Heart left ventricle (tissue), 13 donors: ENCODE measurements around the gene CCDC88A.
"Not testable (repeated sequence)": the region's sequence is repeated elsewhere in the genome, so short reads cannot be mapped to it uniquely, and the experiment has no call there.

Experiments used
- POLR2A ChIP-seq, 2 donors: fragments of 450-650 bp; IDR thresholded peaks; one replicate each; pipeline ENCODE4 v1.6.1; 2017; ENCODE audit warnings: antibody characterized with exemption in 2 of 2, mild to moderate bottlenecking in 2 of 2, moderate library complexity in 2 of 2
- TF ChIP-seq, protein P1 (sequence below), 12 donors: fragments of 200-600 bp; sonication (generic) in 4 of 12; IDR thresholded peaks; one replicate each; pipeline versions ENCODE4 v1.5.0 to v1.8.0; 2018 to 2022; ENCODE audit warnings: antibody characterized with exemption in 12 of 12, mild to moderate bottlenecking in 5 of 12
- donor health status: ischemic (EF 13 %, LVEDD 7.1; RV severe dilation, severe dysfunction).
- donor health status: DM: no; HTN: yes; CAD: no.
- donor health status: DM: no; HTN: no; CAD: no.
- donor health status: ischemic (EF 25% LVEDD 6.9; RV normal size, moderate dysfunction).
- donor health status: ischemic (EF 25% LVEDD 5.7; RV mildly dilated, moderate dysfunction).
- donor health status: ischemic (EF 35%, LVEDD 5.7; RV mildly dilated, moderate dysfunction).
- donor health status: nonischemic (EF 11% LVEDD 7.7; RV severe dilation, severe dysfunction).
- donor health status: DM: yes; HTN: yes; CAD: no.
- donor health status: PGD.
- donor health status: ischemic (EF 29% LVEDD 5.4; RV normal size, mild dysfunction).
- donor health status: nonischemic (EF 23%, LVEDD 6.1; RV moderate dilation, normal function).

DNA sequence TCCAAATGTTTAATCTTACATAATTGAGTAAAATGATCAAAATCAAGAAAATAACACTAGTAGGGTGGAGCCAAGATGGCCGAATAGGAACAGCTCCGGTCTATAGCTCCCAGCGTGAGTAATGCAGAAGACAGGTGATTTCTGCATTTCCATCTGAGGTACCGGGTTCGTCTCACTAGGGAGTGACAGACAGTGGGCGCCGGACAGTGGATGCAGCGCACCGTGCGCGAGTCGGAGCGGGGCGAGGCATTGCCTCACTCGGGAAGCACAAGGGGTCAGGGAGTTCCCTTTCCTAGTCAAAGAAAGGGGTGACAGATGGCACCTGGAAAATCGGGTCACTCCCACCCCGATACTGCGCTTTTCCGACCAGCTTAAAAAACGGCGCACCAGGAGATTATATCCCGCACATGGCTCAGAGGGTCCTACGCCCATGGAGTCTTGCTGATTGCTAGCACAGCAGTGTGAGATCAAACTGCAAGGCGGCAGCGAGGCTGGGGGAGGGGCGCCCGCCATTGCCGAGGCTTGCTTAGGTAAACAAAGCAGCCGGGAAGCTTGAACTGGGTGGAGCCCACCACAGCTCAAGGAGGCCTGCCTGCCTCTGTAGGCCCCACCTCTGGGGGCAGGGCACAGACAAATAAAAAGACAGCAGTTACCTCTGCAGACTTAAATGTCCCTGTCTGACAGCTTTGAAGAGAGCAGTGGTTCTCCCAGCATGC lies 22.5 kb upstream of the CCDC88A start:
- TF ChIP-seq, protein P1, sequence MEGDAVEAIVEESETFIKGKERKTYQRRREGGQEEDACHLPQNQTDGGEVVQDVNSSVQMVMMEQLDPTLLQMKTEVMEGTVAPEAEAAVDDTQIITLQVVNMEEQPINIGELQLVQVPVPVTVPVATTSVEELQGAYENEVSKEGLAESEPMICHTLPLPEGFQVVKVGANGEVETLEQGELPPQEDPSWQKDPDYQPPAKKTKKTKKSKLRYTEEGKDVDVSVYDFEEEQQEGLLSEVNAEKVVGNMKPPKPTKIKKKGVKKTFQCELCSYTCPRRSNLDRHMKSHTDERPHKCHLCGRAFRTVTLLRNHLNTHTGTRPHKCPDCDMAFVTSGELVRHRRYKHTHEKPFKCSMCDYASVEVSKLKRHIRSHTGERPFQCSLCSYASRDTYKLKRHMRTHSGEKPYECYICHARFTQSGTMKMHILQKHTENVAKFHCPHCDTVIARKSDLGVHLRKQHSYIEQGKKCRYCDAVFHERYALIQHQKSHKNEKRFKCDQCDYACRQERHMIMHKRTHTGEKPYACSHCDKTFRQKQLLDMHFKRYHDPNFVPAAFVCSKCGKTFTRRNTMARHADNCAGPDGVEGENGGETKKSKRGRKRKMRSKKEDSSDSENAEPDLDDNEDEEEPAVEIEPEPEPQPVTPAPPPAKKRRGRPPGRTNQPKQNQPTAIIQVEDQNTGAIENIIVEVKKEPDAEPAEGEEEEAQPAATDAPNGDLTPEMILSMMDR (IDR thresholded peaks at IDR 0.05): not testable (repeated sequence)
- not testable (repeated sequence) for TF ChIP-seq POLR2A (IDR thresholded peaks at IDR 0.05)
